ENCODE data around the gene STRA8. TPM values are rescaled to one million over a fixed set of nuclear protein-coding genes. Genes with fewer than 3 reads are reported as not detected.

STRA8 gene
- total and polyA plus RNA-seq, 2 of the 13 experiments (the other 11 are each of a cell fraction or from before 2014, with no cell fraction given): not detected

- TF ChIP-seq ZNF883 (CRISPR knock-in tag; IDR thresholded peaks at IDR 0.05; ENCODE audit: not compliant biosample characterization) (no peak), ZIK1 (CRISPR knock-in tag; IDR thresholded peaks at IDR 0.05; ENCODE audit: borderline replicate concordance, low read depth) (no peak), ZNF556 (CRISPR knock-in tag; IDR thresholded peaks at IDR 0.05; ENCODE audit: borderline replicate concordance) (no peak; the same call in 1 of the 2 replicates), NFAT5 (CRISPR knock-in tag; IDR thresholded peaks at IDR 0.05) (no peak), ZNF354B (CRISPR knock-in tag; IDR thresholded peaks at IDR 0.05) (no peak), BCLAF1 (IDR thresholded peaks at IDR 0.05) (no peak), GMEB1 (CRISPR knock-in tag; IDR thresholded peaks at IDR 0.05; ENCODE audit: borderline replicate concordance) (no peak), ZNF224 (CRISPR knock-in tag; IDR thresholded peaks at IDR 0.05) (no peak), JARID2 (CRISPR knock-in tag; IDR thresholded peaks at IDR 0.05; ENCODE audit: insufficient replicate concordance) (no peak), TOE1 (CRISPR knock-in tag; IDR thresholded peaks at IDR 0.05) (0 out of 2 replicates have a peak, but pooled peaks have one; percentile 38), ATF2 (CRISPR knock-in tag; IDR thresholded peaks at IDR 0.05) (peak; percentile 59; the same call in 1 of the 2 replicates), FOSL1 (CRISPR knock-in tag; IDR thresholded peaks at IDR 0.05; ENCODE audit: borderline replicate concordance) (no peak), PHB2 (IDR thresholded peaks at IDR 0.05; ENCODE audit: partially characterized antibody) (no peak), ZMYM4 (CRISPR knock-in tag; IDR thresholded peaks at IDR 0.05) (peak; percentile 49), SP1 (IDR thresholded peaks at IDR 0.05) (no peak), SP1 (CRISPR knock-in tag; IDR thresholded peaks at IDR 0.05) (no peak), ZNF251 (CRISPR knock-in tag; IDR thresholded peaks at IDR 0.05) (no peak)
Measured at GRCh38 chr7:135281363-135281949, 47.8 kb downstream of the STRA8 start (continued).
